CD14-positive monocyte (primary cell): ENCODE measurements around the gene UBXN4. TPM values are rescaled to one million over a fixed set of nuclear protein-coding genes. Genes with fewer than 3 reads are reported as not detected.

Source experiments
- DNase-seq, 3 donors: peaks; one replicate each; pipeline ENCODE4 v3.0.0-alpha.2; 2011 to 2022
- H2AFZ ChIP-seq: 2 replicates; pipeline ENCODE4 v1.6.0; 2012; ENCODE audit warnings: mild to moderate bottlenecking, low read depth, low read length, inconsistent platforms; ENCODE audit not compliant: insufficient read depth, poor library complexity, severe bottlenecking
- H3K27ac ChIP-seq, 2 donors: 1 replicate in 1 of 2; 2 replicates in 1 of 2; pipeline ENCODE4 v1.5.1; 2012 to 2013; ENCODE audit warnings: low read length in 2 of 2, control low read depth in 1 of 2, inconsistent platforms in 1 of 2, low read depth in 1 of 2, mild to moderate bottlenecking in 1 of 2
- H3K27me3 ChIP-seq, 2 donors: one replicate each; pipeline versions ENCODE4 v1.6.0 to v1.6.1; 2011 to 2013; ENCODE audit warnings: low read length in 2 of 2; ENCODE audit not compliant: control insufficient read depth in 2 of 2, insufficient read depth in 2 of 2
- H3K36me3 ChIP-seq, 2 donors: replicated peaks in 1 of 2; 1 replicate in 1 of 2; 2 replicates in 1 of 2; pipeline versions ENCODE4 v1.5.1 to v1.6.1; 2012 to 2013; ENCODE audit warnings: low read length in 2 of 2, control low read depth in 1 of 2, inconsistent platforms in 1 of 2, mild to moderate bottlenecking in 1 of 2; ENCODE audit not compliant: insufficient read depth in 2 of 2, control insufficient read depth in 1 of 2
- H3K4me1 ChIP-seq, 2 donors: 1 replicate in 1 of 2; 2 replicates in 1 of 2; pipeline versions ENCODE4 v1.5.1 to v1.6.1; 2012 to 2013; ENCODE audit warnings: low read length in 2 of 2, control low read depth in 1 of 2, inconsistent platforms in 1 of 2, mild to moderate bottlenecking in 1 of 2, moderate library complexity in 1 of 2; ENCODE audit not compliant: insufficient read depth in 2 of 2, control insufficient read depth in 1 of 2
- H3K4me2 ChIP-seq: replicated peaks from 2 replicates; pipeline ENCODE3; 2012; ENCODE audit warnings: low read length, moderate library complexity, mild to moderate bottlenecking; ENCODE audit not compliant: poor library complexity, severe bottlenecking; ENCODE audit errors: extremely low read depth
- H3K4me3 ChIP-seq, 3 experiments: fragments of 200-600 bp in 1 of 3; sonication (generic) in 1 of 3; replicated peaks in 1 of 3; 1 replicate in 2 of 3; 2 replicates in 1 of 3; pipeline ENCODE4 v1.5.1; 2011 to 2013; ENCODE audit warnings: low read length in 3 of 3, mild to moderate bottlenecking in 3 of 3, control low read depth in 2 of 3, low read depth in 2 of 3, inconsistent platforms in 1 of 3, moderate library complexity in 1 of 3
- H3K79me2 ChIP-seq: 2 replicates; pipeline ENCODE4 v1.6.0; 2012; ENCODE audit warnings: mild to moderate bottlenecking, control low read depth, inconsistent platforms, low read length, moderate library complexity; ENCODE audit not compliant: insufficient read depth
- H3K9ac ChIP-seq: 2 replicates; pipeline ENCODE4 v1.6.0; 2017; ENCODE audit warnings: low read length, mild to moderate bottlenecking; ENCODE audit not compliant: insufficient read depth, poor library complexity, severe bottlenecking
- H3K9me3 ChIP-seq, 2 donors: replicated peaks in 1 of 2; 1 replicate in 1 of 2; 2 replicates in 1 of 2; pipeline versions ENCODE4 v1.5.1 to v1.6.1; 2012 to 2013; ENCODE audit warnings: low read length in 2 of 2, control low read depth in 1 of 2; ENCODE audit not compliant: control insufficient read depth in 1 of 2, insufficient read depth in 1 of 2
- H4K20me1 ChIP-seq: 2 replicates; pipeline ENCODE4 v1.6.0; 2012; ENCODE audit warnings: mild to moderate bottlenecking, low read length, control low read depth, moderate library complexity; ENCODE audit not compliant: insufficient read depth
- H3K27ac Mint-ChIP-seq, 7 donors: one replicate each; pipeline ENCODE4 v1.8.0; 2020; ENCODE audit warnings: mild to moderate bottlenecking in 7 of 7, mixed read lengths in 7 of 7, moderate library complexity in 6 of 7, inconsistent platforms in 2 of 7
- H3K27me3 Mint-ChIP-seq, 3 donors: one replicate each; pipeline ENCODE4 v1.8.0; 2021 to 2022; ENCODE audit warnings: low read depth in 3 of 3, mild to moderate bottlenecking in 3 of 3, mixed read lengths in 3 of 3, moderate library complexity in 3 of 3, inconsistent platforms in 1 of 3
- H3K36me3 Mint-ChIP-seq, 2 donors: one replicate each; pipeline ENCODE4 v1.8.0; 2020; ENCODE audit warnings: mixed read lengths in 2 of 2, inconsistent platforms in 1 of 2, mild to moderate bottlenecking in 1 of 2
- H3K4me1 Mint-ChIP-seq: one replicate; pipeline ENCODE4 v1.8.0; 2020; ENCODE audit warnings: mild to moderate bottlenecking, mixed read lengths
- H3K4me3 Mint-ChIP-seq, 2 donors: one replicate each; pipeline ENCODE4 v1.8.0; 2020; ENCODE audit warnings: mild to moderate bottlenecking in 2 of 2, mixed read lengths in 2 of 2, moderate library complexity in 1 of 2
- H3K9me3 Mint-ChIP-seq, 7 donors: one replicate each; pipeline ENCODE4 v1.8.0; 2020 to 2022; ENCODE audit warnings: mixed read lengths in 7 of 7, mild to moderate bottlenecking in 6 of 7, moderate library complexity in 6 of 7, inconsistent platforms in 2 of 7
- WGBS: methylation state at CpG from one replicate; pipeline ENCODE4 v1.1.5; 2013; ENCODE audit warnings: missing lambda C conversion rate; ENCODE audit not compliant: insufficient coverage; 5-methylcytosine and 5-hydroxymethylcytosine counted together
- intact Hi-C, 2 donors: fragments of 100-400 bp; cut with micrococcal nuclease; formaldehyde crosslinking; loops; one replicate each; pipeline versions ENCODE4 v1.15.0 to v1.15.1; 2023
- polyA plus RNA-seq, 3 donors: library from polyadenylated mRNA; depleted of rRNA in 1 of 3; unstranded in 2 of 3; stranded (reverse) in 1 of 3; fragments of 300-500 nt in 2 of 3; fragments of >200 nt in 1 of 3; fragmentation: Illumina TruSeq in 2 of 3; gene quantifications; 1 replicate in 2 of 3; 2 replicates in 1 of 3; pipeline ENCODE4 v1.2.3, GENCODE V29; 2012 to 2021
- TF ChIP-seq, protein P1 (sequence below): fragments of 200-600 bp; IDR thresholded peaks from one replicate; pipeline ENCODE4 v1.8.0; 2022; ENCODE audit warnings: antibody characterized with exemption, mild to moderate bottlenecking

The UBXN4 gene
- polyA plus RNA-seq, 3 donors = 53.8 to 107 (median 74.2) TPM

DNA sequence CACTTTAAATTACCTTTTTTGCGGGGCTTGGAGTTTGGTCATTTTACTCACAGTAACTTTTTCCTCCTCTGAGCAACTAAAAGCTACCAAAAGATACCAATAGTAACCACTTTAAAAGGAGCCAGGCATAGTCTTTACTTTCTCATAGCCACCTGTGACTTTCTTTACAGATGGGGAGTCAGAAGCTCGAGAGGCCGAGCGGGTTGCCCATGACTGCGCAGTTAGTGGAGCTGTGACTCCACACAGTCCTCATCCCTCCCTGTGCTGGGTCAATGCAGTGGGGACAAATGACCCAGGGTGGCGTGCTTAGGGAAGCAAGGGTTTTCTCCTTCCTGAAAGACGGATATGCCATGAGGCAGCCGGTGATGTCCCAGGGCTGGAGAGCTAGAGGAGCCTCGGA, 83.5 kb downstream of the UBXN4 start:
- Histone ChIP-seq H3K79me2 (no peaks in the 10 kb centered on the region), H3K4me1 (peaks cover 0 to 3% of the 10 kb centered on the region in 2 donors), H3K36me3 (no peaks in the 10 kb centered on the region), H3K9me3 (peaks cover 10 to 14% of the 10 kb centered on the region in 2 donors), H3K4me3 (no peak overlapping the region), H4K20me1 (no peaks in the 10 kb centered on the region), H2AFZ (peak overlapping the region; percentile 29), H3K27me3 (no peaks in the 10 kb centered on the region), H3K4me2 (no peak overlapping the region), H3K9ac (no peak overlapping the region), H3K27ac (no peak overlapping the region)
- H3K4me3 Mint-ChIP-seq = no peak overlapping the region
- H3K4me1 Mint-ChIP-seq = peaks cover 10% of the 10 kb centered on the region
- TF ChIP-seq, protein P1, sequence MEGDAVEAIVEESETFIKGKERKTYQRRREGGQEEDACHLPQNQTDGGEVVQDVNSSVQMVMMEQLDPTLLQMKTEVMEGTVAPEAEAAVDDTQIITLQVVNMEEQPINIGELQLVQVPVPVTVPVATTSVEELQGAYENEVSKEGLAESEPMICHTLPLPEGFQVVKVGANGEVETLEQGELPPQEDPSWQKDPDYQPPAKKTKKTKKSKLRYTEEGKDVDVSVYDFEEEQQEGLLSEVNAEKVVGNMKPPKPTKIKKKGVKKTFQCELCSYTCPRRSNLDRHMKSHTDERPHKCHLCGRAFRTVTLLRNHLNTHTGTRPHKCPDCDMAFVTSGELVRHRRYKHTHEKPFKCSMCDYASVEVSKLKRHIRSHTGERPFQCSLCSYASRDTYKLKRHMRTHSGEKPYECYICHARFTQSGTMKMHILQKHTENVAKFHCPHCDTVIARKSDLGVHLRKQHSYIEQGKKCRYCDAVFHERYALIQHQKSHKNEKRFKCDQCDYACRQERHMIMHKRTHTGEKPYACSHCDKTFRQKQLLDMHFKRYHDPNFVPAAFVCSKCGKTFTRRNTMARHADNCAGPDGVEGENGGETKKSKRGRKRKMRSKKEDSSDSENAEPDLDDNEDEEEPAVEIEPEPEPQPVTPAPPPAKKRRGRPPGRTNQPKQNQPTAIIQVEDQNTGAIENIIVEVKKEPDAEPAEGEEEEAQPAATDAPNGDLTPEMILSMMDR = no peak
- DNase-seq = no peak
- peaks cover 11 to 18% (median 14%) of the 10 kb centered on the region in 7 donors for H3K9me3 Mint-ChIP-seq
- H3K27ac Mint-ChIP-seq = no peak overlapping the region
- WGBS = 82% methylated on average over 5 of the region's 9 CpGs
- peaks cover 1 to 3% (median 2%) of the 10 kb centered on the region in 3 donors for H3K27me3 Mint-ChIP-seq
- peaks cover 0 to 6% of the 10 kb centered on the region in 2 donors for H3K36me3 Mint-ChIP-seq
- intact Hi-C loops = no loop called here

DNA sequence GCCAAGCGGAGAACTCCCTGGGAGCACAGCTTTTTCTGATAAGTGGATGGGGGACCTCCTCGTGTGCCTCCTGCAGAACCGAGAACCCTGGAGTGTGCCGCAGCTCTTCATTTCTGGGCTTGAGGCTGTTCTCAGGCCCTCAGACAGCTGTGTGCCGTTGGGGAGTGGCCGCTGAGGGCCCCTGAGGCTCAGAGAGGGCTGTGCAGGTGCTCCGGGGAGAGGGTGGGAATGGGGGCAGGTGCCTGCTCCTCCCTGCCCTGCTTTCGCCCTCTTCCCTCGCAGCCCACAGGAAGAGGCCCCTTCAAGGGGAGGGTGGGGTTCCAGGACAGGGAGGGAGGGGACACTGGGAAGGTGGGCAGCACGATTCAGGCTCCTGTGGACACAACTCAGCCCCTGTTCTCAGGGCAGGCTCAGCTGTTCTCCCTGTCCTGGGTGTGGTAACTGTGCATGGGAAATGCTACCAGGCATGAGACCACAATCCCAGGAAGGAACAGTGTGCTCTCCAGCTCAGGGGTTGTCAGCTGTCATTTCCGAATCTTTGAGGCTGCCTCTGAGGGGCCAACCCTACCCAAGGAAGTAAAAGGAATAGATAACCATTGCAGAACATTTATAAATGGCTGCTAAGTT, 84.0 kb downstream of the UBXN4 start:
- peaks cover 10 to 14% of the 10 kb centered on the region in 2 donors for H3K9me3 ChIP-seq
- H3K9ac ChIP-seq = no peak overlapping the region
- no peaks in the 10 kb centered on the region for H3K4me1 ChIP-seq
- H4K20me1 ChIP-seq = no peaks in the 10 kb centered on the region
- H3K4me2 ChIP-seq = no peak overlapping the region
- no peaks in the 10 kb centered on the region for H3K79me2 ChIP-seq
- H2AFZ ChIP-seq = peak overlapping the region; percentile 29
- peaks cover 0 to 6% of the 10 kb centered on the region in 2 donors for H3K36me3 Mint-ChIP-seq
- 30% methylated on average over 10 of the region's 11 CpGs for WGBS
- H3K4me3 Mint-ChIP-seq = no peak overlapping the region
- peaks cover 1 to 3% (median 2%) of the 10 kb centered on the region in 3 donors for H3K27me3 Mint-ChIP-seq
- H3K4me1 Mint-ChIP-seq = peaks cover 6% of the 10 kb centered on the region
- no peaks in the 10 kb centered on the region for H3K36me3 ChIP-seq
- no peak overlapping the region for H3K4me3 ChIP-seq
- no peak overlapping the region for H3K27ac Mint-ChIP-seq
- TF ChIP-seq, protein P1 = no peak
- no peak overlapping the region for H3K27ac ChIP-seq
- H3K27me3 ChIP-seq = no peaks in the 10 kb centered on the region
- intact Hi-C loops = no loop called here
- no peak for DNase-seq
- H3K9me3 Mint-ChIP-seq = peaks cover 11 to 18% (median 14%) of the 10 kb centered on the region in 7 donors
